GM19240 (cell line): Measurements from ENCODE around the gene SASH3.
"Not testable (repeated sequence)": the region's sequence is repeated elsewhere in the genome, so short reads cannot be mapped to it uniquely, and the experiment has no call there.

Source experiments
- DNase-seq: peaks from one replicate; pipeline ENCODE4 v3.0.0; 2011; ENCODE audit warnings: low spot score; ENCODE audit not compliant: insufficient read length

The SASH3 gene

DNA sequence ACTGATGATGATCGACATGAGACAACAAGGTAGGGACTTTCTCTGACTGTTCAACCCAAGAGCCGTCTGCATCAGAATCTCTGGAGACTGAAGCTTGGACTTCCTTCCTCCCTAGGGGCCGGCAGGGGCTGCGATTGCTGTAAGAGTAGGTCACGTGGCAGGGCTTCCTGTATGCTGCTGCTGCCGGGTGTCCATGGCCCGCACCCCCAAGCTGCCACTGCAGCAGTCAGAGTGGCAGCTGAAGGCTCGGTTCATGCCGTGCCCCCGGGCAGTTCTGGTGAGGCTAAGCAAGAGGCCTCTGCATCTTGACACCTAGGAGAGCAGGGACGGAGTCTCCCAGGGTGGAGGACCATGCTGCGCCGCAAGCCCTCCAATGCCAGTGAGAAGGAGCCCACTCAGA, at the start of gene SASH3:
TSS of gene SASH3 (plus strand) at position 203 of the 400 bp plus-strand sequence. CDS start at position 352, 149 bp downstream.
- DNase-seq: no peak

DNA sequence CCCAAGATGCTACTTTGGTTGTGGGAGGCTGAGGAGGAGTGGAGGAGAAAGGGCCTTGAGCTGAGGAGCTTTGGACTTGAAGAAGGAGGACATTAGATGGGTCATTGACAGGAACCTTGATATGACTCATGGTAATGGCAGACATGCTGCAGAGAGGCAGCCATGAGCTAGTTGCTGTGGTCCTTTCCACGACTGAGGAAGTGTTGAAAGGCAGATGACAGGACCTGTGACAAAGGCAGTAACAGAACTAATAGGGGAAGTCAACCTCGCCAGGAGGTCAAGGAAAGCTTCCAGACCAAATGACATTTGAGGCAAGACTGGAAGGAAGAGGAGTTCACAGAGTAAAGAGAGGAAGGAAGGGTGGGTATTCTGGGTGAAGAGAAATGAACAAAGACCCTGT, 48.5 kb upstream of the SASH3 start:
- no peak for DNase-seq

DNA sequence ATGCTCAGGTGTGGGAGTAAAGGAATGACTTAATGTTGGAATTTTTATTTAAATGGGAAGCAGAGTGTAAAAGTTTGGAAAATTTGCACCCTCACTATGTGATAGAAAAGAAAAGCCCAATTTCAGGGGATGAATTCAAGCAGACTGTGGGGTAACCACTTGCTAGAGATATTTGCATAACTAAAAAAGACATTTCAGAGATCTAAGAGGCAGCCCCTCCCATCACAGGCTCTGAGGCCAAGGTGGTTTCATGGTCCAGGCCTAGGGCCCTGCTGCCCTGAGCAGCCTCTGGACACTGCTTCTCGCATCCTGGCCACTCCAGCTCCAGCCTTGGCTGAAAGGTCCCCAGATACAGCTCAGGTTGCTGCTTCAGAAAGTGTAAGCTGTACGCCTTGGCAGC, 46.9 kb upstream of the SASH3 start:
- no peak for DNase-seq

DNA sequence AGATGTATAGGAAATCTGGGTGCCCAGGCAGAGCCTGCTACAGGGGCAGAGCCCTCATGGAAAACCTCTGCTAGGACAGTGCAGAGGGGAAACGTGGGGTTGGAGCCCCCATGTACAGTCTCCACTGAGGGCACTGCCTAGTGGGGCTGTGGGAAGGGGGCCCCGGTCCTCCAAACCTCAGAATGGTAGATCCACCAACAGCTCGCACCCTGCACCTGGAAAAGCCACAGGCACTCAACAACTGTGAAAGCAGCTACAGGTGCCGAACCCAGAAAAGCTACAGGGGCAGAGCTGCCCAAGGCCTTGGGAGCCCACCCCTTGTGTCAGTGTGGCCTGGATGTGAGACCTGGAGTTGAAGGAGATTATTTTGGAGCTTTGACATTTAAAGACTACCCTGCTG, 46.4 kb upstream of the SASH3 start:
- DNase-seq: no peak

DNA sequence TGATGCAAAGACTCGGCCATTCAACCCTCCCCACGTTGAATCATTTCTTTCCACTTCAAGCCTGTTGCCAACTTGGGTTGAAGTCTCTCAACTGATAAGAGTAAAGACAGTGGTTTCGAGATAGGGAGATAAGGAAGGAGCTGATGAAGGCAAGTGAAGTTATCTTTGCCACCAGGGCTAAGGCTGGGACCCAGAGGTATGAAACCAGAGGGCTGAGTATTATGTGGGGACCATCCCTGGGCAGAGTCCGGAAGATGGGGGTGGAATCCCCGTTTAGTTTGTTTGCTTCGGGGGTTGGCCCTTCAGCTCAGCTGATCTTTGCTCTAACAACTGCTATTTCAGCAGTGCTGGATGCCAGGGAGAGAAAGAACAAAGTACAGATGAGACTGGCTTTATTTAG, 43.3 kb upstream of the SASH3 start:
- DNase-seq: no peak

DNA sequence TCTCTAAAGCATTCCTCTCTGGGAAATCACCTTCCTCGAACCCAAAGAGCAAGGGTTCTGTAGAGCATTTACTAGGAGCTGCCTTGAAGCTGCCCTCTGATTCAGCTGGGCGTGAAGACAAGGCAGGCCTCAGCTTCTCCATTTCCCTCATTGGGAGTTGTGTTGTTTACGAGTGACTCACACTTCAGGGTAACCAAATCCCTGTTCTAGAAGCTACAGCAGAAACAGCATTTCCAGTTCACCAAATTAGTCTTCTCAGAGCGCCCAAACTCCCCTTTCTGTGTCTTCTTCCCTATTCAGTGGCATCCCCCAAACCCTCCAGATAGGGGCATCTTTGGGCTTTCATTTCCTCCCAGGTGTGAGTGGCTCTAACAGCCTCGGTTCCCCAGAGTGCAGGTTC, 41.8 kb upstream of the SASH3 start:
- DNase-seq: no peak

DNA sequence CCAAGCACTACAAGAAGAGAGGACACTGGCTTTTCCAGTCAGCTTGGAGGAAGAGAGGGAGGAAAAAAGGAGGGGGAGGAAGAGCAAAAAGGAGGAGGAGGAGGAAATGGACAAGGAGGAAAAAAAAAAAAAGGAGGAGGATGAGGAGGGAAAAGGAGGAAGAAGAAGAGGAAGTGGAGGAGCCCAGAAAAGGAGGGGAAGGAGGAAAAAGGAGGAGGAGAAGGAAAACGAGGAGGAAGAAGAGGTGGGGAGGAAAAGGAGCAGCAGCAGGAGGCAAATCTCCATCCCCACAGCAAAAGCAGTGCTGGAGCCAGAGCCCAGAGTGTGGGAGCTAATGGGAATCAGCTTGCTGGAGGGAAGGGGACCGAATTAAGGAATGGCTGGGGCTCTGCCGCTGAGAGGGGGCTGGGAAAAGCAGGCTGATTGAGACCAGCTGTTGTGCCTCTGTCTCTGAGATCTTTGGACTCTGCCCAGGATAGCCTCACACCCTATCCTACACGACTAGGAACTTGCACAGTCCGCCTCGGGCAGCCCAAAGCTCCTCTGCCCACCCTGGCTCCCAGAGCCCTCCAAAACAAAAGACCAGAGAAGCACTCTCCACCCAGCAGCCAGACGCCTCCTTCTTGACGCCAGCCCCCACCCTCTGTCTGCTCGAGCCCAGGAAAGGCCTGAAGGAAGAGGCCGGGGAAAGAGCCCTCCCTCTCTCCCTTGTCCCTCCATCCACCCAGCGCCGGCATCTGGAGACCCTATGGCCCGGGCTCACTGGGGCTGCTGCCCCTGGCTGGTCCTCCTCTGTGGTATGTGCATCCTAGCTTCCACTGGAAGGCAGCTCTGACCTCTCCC, 41.1 kb upstream of the SASH3 start, which contains the start of gene XPNPEP2:
TSS of gene XPNPEP2 (plus strand) at position 514 of the 843 bp plus-strand sequence. CDS start at position 749, 235 bp downstream.
- no peak for DNase-seq

DNA sequence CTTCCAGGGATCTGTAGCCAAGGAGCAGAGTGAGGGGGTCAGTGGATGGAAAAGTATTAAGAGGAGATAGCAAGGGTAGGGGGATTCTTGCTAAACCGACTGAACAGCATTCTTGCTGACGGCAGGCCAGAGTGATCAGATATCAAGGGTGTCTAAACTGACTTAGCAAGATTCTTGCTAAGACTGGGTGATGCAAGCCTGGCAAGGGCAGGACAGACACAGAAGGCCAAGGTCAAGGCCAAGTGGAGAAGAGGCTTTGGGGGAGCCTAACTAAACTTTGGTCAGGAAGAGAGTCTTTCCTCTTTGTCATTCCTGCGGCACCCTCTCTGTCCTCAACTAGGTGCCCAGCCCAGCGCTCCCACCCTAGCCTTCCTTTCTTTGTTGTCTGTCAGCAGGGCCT, 40.2 kb upstream of the SASH3 start:
- no peak for DNase-seq

DNA sequence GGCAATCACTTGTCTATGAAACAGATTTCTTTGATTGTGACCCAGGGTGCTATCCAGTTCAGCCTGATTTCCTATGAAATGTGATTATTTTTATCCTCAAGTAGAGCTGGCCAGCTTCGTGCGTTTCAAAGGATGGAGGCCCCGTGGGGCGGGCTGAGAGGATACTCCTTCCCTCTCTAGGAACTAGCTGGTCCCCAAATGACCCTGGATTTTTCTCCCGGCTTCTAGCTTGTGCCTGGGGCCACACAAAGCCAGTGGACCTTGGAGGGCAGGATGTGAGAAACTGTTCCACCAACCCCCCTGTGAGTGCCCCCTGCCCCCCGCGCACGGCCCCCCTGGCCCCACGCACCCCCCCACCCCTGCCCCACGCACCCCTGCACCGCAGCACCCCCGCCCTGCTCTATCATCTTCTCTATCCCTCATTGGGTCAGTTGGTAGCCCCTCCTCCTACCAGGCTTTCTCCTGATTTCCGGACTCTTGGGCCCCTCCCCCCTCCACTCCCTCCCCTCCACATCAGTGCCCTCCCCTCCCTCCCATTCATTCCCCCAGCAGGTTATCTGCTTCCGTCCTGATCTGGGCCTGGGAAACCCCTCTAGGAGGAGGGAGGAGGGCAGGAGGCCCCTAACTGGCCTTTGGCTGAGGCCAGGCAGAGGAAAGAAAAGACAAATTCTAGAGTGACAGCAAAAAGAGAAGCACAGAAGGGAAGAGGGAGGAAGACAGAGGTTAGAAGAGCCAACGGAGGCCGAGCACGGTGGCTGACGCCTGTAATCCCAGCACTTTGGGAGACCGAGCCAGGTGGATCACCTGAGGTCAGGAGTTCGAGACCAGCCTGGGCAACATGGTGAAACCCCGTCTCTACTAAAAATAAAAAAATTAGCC, 37.6 kb upstream of the SASH3 start:
- no peak for DNase-seq

DNA sequence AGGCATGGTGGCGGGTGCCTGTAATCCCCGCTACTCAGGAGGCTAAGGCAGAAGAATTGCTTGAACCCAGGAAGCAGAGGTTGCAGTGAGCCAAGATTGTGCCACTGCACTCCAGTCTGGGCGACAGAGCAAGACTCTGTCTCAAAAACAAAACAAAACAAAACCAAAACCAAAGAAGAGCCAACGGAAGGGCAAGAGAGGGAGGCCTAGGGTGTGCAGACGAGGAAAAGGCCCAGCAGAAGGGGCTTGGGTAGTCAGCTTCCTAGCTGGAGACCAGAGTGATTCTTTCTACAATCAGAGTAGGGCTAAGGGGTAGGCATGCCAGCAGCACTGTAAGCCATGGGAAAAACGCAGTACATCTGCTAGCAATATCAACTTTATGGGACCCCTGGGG, 37.0 kb upstream of the SASH3 start:
- not testable (repeated sequence) for DNase-seq

DNA sequence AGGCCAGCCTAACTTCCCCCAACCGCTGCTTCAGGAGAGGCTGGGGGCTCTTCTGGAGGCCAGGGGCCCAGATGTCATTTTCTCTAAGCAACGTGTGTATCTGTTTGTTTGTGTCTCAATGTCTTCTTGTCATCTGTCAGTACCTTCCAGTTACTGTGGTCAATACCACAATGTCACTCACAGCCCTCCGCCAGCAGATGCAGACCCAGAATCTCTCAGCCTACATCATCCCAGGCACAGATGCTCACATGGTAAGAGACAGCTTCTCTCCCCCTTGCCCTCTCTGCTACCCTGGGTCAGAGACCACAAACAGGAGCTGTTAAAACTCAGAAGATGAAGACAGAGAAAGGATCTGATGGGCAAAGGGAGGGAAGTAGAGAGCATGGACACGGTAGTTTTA, 35.9 kb upstream of the SASH3 start:
- DNase-seq: no peak

DNA sequence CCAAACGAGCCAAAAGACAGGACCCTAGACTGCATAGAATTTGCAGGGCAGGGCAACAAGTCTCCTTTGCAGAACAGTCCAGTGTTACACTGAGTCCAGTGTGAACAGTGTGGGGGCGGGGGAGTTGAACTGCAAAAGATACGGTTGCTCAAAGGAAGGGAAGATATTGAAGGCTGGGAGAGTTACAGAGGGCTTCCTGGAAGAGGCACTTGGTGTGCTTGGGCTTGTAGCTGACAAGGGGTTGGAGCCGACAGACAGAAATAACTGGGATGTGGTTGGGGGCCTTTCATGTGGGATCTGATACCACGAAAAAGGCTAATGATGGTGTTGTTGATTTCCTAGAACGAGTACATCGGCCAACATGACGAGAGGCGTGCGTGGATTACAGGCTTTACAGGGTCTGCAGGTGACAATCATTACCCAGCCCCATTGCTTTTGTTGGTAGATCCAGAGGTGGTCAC, 34.9 kb upstream of the SASH3 start:
- no peak for DNase-seq

DNA sequence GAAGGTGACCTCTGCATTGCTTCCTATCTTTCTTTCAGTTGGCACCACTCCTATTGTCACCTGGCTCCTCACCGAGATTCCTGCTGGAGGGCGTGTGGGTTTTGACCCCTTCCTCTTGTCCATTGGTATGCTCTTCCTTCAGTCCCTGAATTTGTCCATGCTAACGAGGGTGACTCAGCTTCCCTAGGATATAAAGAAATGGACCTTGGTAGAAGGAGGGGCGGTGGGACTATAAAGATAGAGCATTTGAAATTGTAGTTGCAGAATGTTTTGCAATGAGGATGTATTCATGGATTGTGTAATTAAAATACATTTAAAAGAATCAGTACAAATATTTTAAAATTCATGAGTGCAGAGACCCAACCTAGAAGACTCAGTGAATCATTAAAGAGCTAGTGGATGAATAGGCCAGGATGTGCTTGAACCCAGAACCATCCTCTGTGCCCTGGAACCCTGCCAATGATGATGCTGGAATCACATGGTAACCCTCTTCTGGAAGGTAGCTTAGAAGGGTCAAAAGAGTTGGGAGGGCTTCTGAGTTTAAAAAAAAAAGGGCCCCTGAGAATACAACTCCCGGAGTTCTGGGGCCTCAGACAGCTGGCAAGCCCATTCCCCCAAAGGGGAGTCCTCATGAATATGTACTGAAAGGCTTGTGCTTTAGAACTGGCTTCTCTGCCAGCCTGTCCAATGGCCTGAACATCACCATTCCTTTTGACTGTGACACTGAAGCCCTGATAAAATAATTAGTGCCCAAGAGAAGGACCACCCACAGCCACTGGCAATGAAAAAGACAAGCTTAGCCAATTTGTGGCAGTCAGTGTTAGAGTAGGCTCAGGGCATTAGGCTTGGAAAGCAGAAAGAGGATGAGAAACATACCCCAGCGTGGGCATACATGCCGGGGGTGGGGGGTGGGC, 32.9 kb upstream of the SASH3 start:
- DNase-seq: no peak

DNA sequence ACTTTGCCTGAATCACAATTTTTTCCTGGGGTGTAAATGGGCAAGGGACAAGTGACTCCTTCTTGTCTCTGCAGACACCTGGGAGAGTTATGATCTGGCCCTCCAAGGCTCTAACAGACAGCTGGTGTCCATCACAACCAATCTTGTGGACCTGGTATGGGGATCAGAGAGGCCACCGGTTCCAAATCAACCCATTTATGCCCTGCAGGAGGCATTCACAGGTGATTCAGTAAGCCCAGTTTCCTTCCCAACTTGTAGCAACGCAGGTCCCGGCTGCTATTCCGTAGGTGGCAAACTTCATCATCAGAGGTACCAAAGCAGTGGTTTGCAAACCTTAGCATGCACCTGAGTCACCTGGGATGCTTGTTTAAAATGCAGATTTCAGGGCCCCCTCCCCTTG, 32.2 kb upstream of the SASH3 start:
- DNase-seq: no peak

DNA sequence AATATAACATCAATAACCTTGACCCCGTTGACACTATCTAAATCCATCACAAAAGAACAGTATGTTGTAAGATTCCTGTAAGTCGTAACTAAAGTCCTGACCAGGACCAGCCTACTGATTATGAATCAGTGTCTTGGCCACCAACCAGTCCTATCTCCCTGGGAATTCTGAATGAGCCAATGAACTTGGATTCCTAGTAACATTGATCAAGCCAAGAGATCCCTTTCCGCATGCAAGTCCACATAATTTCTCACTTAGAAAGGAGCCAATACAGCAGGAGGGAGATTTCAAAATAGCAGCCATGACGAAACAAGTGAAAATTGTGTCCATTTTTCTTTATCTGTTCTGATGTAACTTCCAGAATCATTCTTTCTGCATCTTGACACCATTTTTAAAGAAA, 31.4 kb upstream of the SASH3 start:
- DNase-seq: no peak

DNA sequence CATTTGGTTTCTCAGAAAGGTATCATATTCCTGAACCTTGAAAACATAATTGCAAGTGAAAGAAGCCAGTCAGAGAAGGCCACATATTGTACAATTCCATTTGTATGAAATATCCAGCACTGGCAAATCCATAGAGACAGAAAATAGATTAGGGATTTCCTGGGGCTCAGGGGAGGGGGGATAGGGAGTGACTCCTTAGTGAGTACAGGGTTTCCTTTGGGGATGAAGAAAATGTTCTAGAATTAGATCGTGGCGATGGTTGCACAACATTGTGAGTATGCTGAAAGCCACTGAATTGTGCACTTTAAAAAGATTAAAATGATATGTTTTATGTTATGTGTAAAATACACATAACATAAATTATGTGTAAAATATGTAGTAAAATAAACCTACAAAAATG, 30.7 kb upstream of the SASH3 start:
- DNase-seq: no peak

DNA sequence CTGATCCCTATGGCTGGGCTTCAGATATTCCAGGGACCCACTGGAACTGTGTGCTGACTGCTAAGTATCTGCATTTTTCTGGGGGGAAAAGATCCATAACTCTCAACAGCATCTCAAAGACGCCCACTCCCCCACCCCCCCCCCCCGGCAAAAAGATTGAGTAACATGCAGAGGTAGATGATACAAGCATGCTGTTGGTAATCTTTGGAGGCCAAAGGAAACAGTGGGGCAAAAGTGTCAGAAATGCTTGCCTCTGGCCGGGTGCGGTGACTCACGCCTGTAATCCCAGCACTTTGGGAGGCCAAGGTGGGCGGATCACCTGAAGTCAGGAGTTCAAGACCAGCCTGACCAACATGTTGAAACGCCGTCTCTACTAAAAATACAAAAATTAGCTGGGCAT, 28.8 kb upstream of the SASH3 start:
- DNase-seq: no peak

DNA sequence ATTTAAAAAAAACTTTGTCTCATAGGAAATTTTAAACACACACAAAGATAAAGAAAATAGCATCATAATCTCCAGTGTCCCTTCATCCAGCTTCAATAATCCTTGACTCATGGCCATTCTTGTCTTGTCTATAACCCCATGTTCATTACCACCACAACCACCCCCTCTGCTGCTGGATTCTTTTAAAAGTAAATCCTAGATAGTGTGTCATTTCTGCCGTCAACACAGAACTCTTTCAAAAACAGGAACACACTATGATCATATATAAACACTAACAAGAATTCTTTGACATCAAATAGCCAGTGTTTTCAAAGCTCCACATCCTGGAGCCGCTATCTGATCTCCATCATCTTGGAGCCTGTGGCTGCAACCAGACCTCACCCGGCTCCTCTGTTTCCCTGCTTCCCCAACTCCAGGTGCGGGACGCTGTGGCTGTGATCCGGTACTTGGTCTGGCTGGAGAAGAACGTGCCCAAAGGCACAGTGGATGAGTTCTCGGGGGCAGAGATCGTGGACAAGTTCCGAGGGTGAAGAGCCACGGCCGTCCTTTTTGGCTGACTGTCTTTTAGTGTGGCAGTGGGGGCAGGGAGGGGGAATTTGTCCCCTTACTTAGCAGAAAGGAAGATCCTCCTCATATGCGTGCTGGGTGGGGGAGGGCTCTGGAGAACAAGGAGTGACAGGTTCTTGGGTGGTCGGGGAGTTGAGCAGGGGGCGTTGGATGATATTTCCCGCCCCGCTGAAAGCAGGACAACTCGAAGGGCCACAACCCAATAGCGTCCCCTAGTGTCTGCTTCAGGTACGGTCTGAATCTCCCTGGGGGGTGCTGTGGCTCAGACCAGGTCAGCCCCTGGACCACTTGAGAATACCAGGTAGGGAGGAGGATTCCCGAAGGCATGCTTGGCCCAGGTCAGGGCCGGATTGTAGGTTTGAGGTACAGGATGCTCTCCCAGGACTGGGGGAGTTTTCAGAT, 25.4 kb upstream of the SASH3 start:
- DNase-seq: no peak

DNA sequence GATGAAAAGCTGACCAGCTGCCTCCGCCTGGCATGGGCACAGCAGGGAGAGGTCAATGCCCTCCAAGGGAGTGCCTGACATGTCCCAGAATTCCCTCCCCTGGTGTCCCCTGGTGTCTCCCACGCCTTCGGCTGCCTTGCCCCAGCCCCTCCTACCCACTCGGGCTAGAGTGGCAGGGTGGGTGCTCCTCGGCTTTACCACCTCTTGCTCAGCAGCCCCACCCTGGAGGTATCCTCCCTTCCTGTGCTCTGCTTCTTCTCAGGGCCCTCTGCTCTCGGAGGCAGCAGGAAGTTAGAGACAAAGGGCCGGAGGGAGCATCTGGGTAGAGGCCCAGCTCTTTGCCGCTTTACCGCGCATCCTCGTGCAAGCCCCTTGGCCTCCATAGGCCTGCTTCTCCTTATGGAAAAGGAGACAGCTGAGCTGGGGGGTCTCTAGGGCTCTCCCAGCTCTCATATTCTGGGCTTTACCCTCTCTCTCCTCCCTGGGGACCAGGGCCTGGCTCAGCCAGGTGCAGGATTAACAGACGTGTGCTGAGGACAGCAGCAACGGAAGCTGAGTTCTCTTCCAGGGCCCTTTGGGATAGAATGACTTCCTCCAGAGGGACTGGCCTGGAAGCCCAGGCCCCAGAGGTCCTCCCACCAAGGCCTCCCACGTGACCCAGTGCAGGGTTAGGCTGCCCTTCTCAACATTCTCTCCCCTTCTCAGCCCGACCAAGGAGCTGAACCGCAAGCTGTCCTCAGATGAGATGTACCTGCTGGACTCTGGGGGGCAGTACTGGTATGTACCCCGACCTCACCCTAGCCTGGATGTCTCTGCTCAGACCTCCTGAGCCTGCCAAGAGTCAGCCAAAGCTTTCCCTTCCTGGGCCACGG, 23.7 kb upstream of the SASH3 start:
- no peak for DNase-seq
